HG02885 (cell line): ENCODE measurements around the gene DUSP16.
A peak's percentile ranks its signal among the peaks of the same experiment; 100 is the strongest.
"Not testable (repeated sequence)": the region's sequence is repeated elsewhere in the genome, so short reads cannot be mapped to it uniquely, and the experiment has no call there.

Experiments
- ATAC-seq: cut with Tn5 transposase; IDR thresholded peaks from one replicate; pipeline ENCODE4 v1.9.1; 2021; ENCODE audit warnings: mild to moderate bottlenecking; ENCODE audit not compliant: unreplicated experiment, poor library complexity

DUSP16 gene

DNA sequence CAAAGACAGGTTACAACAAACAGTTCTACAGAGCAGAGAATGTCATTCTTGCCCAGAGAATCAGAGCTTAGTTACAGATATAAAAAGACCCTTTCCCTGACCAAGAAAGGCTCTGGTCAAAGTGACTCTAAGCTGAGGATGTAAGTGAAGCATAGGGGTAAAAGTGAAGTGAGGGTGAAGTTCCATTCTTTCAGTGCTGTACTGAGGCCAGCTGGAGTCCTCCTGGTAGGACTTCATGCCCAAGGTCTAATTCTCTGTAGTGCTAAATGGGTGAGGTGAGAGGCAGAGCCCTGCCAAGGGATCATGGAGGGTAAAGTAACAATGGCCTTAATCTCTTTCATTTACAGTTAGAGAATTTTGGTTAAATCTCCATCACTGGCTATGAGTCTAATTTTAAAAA, 38.5 kb downstream of the DUSP16 start:
- no peak for ATAC-seq

DNA sequence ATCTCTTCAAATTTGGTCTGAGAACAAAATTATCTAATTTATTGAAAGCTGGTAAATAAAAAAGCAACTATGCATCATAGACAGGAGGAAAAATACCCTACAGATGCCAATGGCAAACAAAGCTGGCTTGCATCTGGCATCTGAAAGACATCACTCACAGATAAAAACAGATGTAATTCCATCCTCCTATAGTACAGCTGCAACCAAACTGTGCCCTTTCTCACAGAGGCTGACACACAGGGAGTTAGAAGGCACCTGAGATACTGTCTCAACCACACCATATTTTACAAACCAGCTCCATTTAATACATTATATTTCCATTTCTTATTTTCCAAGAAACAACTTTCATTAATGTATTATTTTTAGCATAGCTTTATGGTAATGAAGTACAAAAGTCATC, 39.4 kb downstream of the DUSP16 start:
- no peak for ATAC-seq

DNA sequence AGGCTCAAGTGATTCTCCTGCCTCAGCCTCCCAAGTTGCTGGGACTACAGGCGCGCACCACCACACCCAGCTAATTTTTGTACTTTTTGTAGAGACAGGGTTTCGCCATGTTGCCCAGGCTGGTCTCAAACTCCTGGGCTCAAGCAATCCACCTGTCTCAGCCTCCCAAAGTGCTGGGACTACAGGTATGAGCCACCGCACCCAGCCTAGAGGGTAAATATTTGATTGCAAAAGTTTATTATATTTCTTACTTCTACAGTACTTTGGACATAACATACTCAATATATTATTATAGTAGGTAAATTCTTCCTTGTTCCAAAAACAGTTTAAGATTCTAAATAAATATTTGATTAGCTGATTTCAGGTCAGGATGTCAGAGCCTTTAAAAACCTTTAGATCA, 40.0 kb downstream of the DUSP16 start:
- ATAC-seq = not testable (repeated sequence)

DNA sequence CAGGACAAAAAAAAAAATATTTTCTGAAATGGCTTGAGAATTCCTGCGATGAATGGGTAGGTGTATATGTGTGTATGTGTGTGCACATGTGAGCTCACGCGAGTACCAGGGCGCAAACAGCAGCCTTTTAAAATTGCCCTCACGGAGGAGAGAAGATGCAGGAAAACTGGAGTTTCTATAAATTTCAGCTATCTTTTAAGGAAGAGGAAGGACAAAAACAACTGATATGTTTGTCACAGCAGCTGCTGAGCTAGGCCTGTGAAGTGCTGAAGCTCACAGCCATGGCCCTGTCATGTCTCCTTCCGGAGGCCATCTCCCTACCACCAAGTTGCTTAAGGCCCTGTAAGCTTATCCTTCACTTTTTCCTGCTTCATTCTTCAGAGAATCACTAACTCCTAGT, 40.8 kb downstream of the DUSP16 start:
- ATAC-seq = no peak

DNA sequence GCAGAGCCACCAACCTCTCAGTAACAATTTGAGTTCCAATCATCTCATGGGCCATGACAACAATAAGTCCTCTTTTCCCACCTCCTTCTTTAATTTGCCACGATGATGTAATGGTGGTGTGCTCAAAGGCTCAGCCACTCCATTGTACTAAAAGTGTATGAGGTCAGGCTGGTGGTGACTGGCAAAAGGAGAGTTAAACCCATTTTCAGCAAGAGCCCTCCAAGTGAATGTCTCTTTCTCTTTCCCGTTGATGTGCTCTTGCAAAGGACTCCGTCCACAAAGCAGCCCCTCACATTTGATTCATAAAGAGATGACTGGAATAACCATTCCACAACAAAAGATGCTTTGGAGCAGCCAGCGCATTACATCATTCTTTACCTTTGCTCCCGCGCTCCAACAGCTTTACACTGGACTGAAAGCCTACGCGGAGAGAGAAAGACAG, 41.6 kb downstream of the DUSP16 start:
- no peak for ATAC-seq

DNA sequence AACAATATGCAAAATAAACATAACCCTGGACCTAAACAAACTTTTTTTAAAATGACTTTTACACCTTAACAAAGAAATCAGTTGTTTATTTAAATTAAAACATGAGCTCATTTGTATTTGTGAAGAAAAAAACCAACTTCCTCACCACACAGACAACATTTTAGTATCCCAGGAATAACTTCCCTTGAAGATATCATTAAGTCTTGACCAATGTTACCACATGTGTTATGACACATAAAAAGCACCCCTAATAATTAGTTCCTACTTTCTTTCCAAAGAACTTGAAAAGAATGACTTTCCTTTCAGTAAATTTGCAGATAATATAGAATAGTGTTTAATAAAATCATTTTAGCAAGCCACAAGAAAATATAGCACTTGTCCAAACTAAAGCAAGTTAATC, 42.4 kb downstream of the DUSP16 start:
- no peak for ATAC-seq

DNA sequence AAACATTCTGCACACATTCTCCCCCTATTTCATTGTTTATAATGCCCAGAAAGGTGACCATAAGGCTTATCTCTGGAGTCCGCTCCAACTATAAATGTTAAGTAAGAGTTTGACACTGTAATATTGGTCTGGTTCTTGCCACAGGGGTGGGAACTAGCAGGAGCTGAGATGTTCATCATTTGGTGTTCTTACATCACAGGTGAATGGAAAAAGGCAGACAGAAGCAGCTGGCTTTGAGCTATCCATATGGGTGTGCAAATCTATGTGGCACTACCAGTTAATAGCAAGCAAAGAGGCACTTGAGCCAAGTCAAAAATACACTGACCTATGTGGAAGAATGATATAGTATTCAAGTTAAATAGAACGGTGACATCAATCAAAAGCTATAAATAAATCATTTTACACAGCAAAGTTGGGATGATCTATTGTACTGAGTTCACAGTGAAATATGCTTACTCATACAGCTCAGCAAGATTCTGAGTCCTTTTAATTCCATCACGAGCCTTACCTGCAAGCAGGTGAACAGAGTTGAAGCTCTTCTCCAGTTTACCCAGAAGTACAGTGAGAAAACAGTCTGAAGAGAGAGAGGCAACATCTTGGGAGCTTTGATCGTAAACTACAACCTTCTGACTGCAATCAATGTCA, 43.2 kb downstream of the DUSP16 start:
- no peak for ATAC-seq

DNA sequence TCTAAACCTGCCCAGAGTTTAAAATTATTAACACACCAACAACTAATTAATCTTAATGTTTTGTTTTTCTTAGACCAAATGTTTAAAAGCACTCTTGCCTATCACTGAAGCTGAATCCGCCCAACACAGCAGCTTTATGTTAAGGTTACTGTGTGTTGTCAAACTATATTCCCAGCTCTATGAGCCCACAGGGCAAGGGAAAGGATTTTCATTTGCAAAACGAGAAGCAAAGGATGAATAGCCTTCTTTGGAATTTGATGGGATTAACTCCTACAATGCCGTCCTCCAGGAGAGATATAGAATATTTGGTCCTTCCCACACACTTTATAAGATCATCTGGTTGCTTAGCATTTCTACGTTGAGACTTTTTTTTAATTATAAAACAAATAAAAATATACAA, 43.7 kb downstream of the DUSP16 start:
- no peak for ATAC-seq

DNA sequence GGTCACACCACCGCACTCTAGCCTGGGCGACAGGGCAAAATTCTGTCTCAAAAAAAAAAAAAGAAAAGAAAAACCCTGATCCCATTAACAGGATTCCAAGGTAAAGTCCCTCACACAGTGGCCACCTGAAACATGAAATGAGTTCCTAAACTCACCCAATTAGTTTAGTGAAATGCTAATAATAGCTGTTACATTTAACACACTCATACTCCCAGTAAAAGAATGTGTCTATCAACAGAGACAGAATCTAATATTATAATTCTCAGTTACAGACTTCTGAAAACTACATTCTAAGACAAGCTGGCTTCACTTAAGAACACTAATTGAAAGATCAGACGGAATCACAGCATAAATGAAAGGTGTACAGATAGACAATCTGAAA, 44.2 kb downstream of the DUSP16 start:
- ATAC-seq = no peak

DNA sequence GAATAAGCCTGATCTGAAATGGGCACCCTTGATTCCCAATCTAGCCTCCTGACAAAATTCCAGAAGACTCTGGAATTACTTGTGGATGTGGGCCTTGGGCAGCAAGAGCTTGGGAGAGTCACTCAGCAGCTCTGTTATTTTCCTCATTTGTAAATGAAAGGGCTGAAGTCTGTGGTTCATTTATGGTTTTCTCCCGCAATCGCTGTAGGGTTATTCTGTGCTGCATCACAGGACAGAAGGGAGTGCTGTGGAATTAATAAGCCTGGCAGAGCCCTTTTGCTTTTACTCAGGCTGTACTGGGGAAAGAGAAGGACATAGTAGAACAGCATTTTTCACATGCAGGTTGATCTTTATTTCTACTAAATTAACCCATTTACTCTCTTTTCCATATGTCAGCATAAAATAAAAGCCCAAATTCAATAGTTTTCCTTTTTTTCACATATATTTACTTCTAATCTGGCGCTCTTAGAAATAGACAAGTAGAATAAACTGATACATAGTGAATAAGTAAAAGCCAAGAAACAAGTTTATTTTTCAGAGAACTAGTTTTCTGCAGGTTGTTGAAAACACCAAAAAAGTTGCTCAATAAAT, 49.2 kb downstream of the DUSP16 start:
- no peak for ATAC-seq

DNA sequence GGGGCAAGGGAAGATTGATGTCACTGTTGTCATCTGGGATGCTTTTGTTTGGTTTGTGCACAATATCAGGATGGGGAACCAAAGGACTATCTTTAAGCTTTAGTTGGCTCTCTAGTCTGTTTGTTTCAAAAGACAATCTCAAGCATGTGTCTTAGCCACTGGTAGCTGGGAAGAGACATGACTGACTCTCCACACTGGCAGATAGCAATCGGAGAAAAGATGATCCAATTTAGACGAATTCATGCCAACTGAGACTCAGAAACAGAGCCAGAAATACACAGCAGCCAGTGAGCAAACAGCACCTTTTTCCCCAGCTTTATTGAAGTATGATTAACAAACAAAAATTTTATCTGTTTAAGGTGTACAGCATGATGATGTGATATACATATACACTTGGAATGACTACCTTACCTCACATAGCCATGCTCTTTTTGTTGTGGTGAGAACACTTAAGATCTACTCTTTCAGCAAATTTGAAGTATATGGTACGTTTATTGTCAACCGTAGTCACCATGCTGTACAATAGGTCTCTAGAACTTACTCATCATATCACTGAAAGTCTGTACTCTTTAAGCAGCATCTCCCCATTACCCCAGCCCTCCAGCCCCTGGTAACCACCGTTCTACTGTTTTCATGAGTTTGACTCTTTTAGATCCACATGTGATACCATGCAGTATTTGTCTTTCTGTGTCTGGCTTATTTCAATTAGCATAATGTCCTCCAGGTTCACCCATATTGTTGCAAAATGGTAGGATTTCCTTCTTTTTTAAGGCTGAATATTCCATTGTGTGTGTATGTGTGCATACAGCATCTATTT, 50.6 kb downstream of the DUSP16 start:
- no peak for ATAC-seq

DNA sequence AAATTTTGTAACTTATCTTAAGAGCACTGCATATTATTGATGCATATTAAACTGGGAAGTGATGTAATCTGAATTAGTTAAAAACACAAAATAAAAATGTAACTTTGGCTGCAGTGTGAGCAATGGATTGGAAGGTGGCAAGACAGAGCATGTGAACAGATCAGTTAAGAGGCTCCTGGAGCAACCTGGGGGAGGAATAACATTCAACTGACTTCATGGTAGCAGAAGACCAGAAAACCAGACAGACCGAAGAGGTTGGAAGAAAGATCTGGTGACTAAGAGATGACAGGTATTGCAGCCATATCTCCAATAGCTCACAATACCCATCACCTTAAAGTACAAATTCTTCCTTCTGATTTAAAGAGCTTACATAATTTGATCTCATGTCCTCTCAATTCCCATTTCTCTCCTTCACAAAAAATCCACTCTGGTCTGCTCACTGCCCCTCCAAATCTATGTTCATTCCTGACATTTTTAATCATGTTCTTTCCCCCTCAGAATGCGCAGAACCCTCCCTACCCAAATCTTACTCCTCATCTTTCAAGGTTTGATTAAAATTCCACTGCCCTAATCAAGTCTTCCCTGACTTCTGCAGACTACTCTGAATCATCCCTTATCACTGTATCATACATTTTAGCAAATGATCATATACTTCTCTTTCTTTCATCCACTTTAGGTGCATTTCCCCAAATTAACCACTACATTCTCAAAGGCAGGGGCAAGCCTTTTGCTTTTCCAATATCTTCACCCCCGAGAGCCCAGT, 51.5 kb downstream of the DUSP16 start:
- no peak for ATAC-seq

DNA sequence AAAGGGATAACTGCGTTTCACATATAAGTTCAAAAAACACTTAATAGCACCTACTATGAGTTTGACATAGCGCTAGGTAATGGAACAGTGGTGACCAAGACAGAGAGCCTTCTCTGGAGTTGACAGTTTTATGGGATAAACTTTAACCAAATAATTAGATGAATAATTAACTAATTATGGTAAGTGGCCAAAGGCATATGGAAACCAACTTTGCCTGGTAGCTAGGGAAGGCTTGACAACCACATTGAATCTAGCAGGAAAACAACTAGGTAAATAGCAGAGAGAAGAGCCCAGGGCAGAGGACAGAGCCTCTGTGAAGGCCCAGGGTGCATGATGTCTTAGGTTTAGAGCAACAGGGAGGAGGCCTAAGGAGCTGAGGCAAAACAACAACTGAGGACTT, 52.1 kb downstream of the DUSP16 start:
- no peak for ATAC-seq

DNA sequence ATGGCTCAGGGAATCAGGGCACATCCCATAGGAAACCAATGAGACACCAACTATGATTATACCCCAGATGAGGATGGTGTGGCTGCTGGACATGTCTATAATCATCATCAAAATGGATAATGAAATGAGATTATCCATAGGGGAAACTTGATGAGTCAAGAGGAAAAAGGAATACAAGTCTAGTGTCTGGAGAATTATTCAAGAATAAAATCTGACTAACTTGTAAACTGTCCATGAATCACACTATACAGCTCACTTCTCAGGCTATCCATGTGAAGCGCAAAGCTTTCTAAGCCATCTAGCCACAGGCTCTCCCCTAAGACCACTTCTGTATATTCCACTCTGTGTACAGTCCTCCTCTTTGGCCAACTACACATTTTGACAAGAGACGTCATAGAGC, 52.5 kb downstream of the DUSP16 start:
- ATAC-seq = no peak

DNA sequence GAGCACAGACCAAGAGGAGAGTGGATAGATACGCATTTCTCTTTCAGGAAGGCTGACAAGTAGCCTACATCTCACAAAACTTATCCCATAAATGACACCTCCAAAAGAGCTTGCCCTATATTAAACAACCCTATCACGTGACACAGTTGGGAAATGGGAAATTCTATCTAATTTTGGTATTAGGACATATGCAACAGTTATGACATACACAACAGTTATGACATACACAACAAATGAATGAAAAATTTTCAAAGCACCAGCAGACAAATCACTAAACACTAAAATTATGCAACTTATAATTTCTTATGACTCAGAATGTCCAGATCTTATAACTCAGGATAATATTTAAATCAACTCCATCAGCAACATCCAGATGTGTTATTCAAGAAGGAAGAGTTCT, 54.1 kb downstream of the DUSP16 start:
- no peak for ATAC-seq

DNA sequence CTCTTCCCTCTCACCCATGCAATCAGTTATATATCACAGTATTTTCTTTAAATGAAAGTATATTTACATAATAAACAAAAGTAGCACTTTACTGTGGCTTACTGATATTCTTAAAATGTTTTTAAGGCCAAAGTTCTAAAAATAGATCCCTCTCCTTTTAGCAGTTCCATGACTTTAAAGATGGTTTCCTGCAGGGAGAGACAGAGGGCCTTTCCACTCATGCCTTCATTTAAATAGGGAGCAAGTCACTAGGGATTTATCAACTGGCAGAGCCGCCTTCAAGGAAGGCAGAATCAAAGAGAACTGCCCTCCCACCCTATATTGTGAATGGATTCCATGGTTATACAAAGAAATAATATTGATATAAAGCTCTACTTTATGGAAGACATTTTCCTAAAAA, 55.5 kb downstream of the DUSP16 start:
- ATAC-seq = no peak

DNA sequence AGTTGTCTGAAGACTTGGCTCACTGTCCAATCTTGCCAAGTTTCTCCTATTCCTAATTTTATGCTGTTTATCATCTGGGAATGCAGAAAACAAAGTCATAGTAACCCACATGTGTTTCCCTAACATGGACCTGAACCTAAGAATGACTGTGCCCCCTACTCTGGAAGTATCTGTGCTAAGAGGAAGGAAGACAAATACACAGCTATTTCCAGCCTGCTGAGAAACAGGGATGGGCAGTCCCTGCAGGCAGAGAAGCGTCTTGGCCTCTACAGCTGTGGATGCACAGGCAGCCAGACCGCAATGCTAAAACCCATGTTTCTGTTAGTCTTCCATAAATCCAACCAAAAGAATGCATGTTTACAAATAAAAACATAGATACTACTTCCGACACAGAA, 56.2 kb downstream of the DUSP16 start:
- no peak for ATAC-seq

DNA sequence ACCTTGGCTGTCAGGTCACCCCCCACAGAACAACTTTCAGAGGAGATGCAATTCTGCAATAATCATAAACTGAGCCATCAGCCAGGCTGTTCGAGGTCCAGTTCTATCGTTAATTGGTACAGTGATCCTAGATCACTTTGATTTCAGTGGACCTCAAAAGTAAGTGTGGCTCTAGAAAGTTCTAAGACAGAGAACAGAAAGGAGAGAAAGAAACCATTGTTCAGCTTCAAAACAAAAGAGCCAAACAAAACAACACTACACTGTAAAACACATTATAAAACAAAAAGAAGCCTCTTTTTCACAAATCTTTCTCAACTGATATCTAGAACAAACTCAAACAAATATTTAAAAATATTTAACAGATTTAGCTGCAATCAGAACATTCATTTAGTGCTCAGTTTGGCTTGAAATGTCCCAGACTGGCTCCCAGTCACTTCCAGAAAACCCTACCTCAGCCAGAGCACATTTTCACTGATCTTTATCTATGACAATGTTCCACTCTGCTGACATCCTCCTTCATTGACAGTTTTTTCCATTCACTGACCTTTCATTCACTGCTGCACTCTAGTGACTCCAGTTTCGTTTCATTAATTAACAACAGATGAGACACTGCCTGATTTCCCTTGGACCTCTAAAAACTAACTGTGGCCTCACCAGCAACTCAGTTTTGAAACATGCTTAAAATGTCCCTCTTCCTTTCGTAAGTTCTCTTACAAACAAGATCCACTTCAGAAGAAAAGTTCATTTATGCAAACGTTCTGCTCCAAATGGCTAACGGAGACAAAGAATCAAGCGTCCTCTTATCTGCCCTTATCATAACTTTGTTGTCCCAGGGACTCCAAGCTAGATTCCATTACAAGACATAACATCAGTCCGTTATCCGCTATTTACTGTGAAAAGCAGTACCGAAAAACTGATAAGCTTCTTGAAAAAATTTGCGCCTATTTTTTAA, 56.8 kb downstream of the DUSP16 start:
- peak; percentile 91 for ATAC-seq

DNA sequence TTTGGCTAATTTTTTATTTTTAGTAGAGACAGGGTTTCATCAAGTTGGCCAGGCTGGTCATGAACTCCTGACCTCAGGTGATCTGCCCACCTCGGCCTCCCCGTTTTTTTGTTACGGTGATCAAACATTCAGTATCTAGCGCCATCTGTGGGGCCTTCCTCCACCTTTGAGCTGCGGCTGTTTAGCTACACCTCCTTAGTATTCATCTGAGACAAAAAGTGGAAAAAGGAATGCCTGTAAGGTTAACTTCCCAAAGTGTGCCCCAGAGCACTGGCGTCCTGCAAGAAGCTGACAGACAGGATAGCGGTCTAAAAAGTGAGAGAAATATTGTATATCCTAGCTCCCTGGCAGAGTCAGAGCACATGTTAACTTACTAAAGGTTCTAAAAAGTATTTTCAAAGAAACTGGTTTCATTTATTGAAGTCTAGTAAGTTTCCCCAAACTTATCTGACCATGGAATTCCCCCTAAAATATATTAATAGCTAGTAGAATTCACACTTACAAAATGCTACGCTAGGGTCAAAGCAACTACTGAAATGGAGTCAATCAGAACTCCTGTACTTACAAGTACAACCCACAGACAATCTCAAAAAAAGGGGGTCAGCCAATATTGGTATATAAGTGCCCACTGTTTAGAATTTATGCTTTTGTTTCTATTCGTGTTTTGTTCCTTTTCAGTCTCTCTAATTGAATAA, 59.1 kb downstream of the DUSP16 start:
- ATAC-seq = no peak
